GM06990 (cell line): Measurements from ENCODE around the gene DLX3.

Source experiments
- DNase-seq: peaks from one replicate; pipeline ENCODE4 v3.0.0-alpha.2; 2011; ENCODE audit not compliant: insufficient read length; ENCODE audit errors: extremely low read depth
- H3K27me3 ChIP-seq: replicated peaks from 2 replicates; pipeline ENCODE4 v1.6.0; 2011; ENCODE audit warnings: low read length; ENCODE audit not compliant: control insufficient read depth, insufficient read depth
- H3K36me3 ChIP-seq: 2 replicates; pipeline ENCODE4 v1.5.1; 2011; ENCODE audit warnings: low read length; ENCODE audit not compliant: control insufficient read depth, insufficient read depth
- H3K4me3 ChIP-seq: replicated peaks from 2 replicates; pipeline ENCODE4 v1.5.1; 2011; ENCODE audit warnings: low read depth, mild to moderate bottlenecking, control low read depth, low read length
- TF ChIP-seq, protein P1 (sequence below): IDR thresholded peaks from 2 replicates; pipeline ENCODE4 v1.5.1; 2011; ENCODE audit warnings: low read length, control low read depth, mild to moderate bottlenecking, inconsistent platforms; ENCODE audit not compliant: insufficient read depth, poor library complexity, severe bottlenecking

DLX3 gene

DNA sequence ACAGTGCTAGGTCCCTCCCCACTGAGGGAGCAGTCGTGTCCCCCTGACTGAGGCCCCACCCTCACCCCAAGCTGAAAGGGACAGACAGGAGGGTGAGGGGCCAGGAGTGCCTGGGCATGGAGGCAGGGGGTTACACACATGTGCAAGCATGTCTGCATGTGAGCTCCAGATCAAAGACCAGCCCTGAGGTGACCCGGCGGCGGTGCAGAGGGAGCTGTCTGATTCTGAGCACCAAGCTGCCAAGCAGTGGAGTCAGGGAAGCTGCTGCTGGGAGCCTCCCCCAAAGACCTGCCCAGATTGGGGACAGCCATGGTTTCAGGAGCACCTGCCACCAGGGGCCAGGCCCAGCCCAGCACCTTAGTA lies 5.5 kb downstream of the DLX3 start:
- H3K4me3 ChIP-seq = no peak overlapping the region
- H3K36me3 ChIP-seq = no peaks in the 10 kb centered on the region
- peaks cover 8% of the 10 kb centered on the region for H3K27me3 ChIP-seq
- DNase-seq = no peak
- TF ChIP-seq, protein P1, sequence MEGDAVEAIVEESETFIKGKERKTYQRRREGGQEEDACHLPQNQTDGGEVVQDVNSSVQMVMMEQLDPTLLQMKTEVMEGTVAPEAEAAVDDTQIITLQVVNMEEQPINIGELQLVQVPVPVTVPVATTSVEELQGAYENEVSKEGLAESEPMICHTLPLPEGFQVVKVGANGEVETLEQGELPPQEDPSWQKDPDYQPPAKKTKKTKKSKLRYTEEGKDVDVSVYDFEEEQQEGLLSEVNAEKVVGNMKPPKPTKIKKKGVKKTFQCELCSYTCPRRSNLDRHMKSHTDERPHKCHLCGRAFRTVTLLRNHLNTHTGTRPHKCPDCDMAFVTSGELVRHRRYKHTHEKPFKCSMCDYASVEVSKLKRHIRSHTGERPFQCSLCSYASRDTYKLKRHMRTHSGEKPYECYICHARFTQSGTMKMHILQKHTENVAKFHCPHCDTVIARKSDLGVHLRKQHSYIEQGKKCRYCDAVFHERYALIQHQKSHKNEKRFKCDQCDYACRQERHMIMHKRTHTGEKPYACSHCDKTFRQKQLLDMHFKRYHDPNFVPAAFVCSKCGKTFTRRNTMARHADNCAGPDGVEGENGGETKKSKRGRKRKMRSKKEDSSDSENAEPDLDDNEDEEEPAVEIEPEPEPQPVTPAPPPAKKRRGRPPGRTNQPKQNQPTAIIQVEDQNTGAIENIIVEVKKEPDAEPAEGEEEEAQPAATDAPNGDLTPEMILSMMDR = no peak

DNA sequence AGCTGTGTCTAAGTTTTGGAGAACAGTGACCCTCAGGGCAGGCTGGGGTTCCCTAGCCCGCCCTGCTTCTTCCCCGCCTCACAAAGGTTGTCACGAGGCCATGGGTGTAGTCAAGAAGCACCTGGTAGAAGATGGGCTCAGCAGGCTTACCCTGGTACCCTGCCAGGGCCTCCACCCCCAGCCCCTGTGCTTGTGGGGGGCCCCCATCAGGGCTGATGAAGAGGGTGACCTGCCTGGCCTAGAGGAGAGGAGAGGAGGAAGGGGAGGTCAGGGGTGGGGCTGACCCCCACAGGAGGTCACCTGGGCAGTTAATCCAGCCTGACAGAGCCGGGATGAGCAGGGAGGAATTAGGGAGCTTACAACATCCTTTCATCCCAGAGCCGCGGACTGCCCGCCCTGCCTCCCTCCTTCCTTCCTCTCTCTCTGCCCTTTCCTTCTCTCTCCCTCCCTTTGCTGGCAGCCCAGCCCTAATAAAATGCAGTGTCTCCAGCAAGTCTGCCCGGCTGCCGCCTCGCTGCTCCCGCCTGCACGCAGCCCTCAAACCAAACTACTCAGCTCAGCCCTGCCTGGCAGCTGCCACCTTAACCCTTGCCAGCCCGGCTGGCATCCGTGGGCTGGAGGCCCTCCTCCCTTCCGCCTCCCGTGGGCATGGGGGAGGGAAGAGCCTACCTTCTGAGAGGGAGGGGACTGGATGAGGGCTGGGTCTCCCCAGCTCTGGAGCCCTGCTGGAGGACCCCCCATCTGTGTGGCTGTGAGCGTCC lies 7.2 kb downstream of the DLX3 start:
- no peak overlapping the region for H3K4me3 ChIP-seq
- H3K27me3 ChIP-seq = peaks cover 4% of the 10 kb centered on the region
- TF ChIP-seq, protein P1 = no peak
- no peak for DNase-seq
- no peaks in the 10 kb centered on the region for H3K36me3 ChIP-seq

DNA sequence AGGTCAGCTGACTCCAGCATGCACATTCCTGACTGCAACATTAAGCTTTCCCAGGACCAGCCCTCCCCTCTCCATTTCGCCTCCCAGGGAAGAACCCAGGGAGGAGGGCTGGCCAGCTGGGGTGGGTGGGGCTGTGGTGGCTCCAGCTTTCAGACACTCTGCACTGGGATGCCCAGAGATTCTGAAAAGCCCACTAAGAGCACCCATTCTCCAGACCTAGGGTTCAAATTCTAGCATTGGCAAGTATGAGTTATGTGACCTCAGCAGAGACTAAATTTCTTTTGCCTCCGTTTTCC lies 7.8 kb downstream of the DLX3 start:
- TF ChIP-seq, protein P1 = no peak
- Histone ChIP-seq H3K4me3 (no peak overlapping the region), H3K36me3 (no peaks in the 10 kb centered on the region), H3K27me3 (peaks cover 4% of the 10 kb centered on the region)
- no peak for DNase-seq

DNA sequence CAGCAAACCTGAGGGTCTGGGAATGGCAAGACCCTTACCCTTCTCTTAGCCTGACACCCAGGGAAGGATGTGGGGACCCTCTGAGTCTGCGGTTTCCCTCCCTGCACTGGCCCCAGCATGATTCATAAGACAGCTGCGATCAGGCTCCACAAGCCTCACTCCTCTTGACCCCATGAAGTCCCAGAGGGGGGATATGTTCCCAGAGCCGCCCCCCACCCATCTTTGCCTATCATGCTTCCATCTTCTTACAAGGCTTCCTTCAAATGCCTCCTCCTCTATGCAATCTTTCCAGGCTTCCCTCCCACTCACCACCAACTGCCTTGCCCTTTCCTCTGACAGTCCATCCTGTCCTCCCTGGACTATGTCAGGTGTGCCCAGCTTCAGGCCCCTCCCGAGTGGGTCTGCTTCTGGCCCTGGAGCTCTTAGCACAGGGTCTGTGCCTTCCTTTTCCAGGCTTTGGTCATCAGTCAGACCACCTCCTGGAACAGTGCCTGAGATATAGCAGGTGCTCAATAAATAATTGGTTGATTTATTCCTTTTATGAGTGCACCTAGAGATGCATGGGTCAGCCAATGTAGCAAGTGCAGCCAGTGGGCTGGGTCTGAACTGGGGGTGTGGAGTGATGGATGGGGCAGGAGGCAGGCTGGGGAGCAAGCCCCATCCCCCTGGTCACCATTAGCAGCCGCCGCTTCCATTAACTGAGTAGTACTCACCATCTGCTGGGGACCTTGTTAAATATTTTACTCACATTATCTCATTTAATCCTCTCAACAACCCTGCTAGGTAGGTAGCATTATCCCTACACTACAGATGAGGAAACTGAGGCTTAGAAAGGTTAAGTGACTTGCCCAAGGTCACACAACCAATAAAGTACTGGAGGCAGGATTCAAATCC lies 8.4 kb downstream of the DLX3 start:
- H3K27me3 ChIP-seq = peaks cover 5% of the 10 kb centered on the region
- TF ChIP-seq, protein P1 = no peak
- H3K36me3 ChIP-seq = no peaks in the 10 kb centered on the region
- no peak overlapping the region for H3K4me3 ChIP-seq
- DNase-seq = no peak

DNA sequence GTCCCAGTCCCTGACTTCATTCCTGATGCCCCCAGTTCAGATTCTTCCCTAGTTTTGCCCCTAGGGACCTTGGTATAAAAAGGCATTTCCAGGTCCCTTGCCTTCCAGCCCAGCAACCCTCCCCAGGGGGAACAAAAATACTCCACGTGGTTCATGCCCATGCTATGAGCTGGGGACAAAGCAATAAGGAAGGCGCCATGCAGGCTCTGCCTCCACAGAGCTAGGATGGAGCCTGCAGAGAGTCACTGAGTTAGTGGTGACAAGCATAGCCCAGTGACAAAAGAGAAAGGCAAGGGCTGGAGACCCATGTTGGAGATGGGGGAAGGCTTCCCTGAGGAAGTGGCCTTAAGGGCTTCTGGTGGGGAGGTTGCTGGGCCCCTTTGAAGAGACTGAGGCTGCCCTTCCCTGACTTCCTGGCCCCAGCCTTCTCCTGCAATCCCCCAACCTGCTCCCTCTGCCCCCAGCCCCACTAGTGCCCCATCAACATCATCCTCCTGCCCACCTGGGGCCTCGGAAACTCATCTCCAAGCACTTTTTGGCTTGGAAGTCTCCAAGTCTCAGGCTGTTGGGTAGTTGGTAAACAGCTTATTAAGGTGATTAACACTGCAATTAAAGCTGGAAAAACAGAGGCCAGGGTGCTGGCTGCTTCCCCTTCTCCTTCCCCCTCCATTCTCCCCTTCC lies 9.6 kb downstream of the DLX3 start:
- H3K27me3 ChIP-seq = peaks cover 5% of the 10 kb centered on the region
- TF ChIP-seq, protein P1 = no peak

More for the DNA sequence above, 9.6 kb downstream of the DLX3 start:
- DNase-seq = no peak
- no peak overlapping the region for H3K4me3 ChIP-seq
- no peaks in the 10 kb centered on the region for H3K36me3 ChIP-seq
